OCI-LY3 (cell line): ENCODE measurements around the gene CHID1.

ENCODE experiments used
- EZH2phosphoT487 ChIP-seq: fragments of 200-600 bp; shearing (Covaris generic); IDR thresholded peaks from 2 replicates; pipeline ENCODE4 v1.6.1; 2018; ENCODE audit warnings: antibody characterized with exemption, mixed run types, low read depth
- TF ChIP-seq, protein P1 (sequence below): fragments of 200-600, 300-600 bp; sonication (generic); IDR thresholded peaks from 2 replicates; pipeline ENCODE4 v1.5.1; 2014; ENCODE audit warnings: antibody characterized with exemption, low read length, low read depth

DNA sequence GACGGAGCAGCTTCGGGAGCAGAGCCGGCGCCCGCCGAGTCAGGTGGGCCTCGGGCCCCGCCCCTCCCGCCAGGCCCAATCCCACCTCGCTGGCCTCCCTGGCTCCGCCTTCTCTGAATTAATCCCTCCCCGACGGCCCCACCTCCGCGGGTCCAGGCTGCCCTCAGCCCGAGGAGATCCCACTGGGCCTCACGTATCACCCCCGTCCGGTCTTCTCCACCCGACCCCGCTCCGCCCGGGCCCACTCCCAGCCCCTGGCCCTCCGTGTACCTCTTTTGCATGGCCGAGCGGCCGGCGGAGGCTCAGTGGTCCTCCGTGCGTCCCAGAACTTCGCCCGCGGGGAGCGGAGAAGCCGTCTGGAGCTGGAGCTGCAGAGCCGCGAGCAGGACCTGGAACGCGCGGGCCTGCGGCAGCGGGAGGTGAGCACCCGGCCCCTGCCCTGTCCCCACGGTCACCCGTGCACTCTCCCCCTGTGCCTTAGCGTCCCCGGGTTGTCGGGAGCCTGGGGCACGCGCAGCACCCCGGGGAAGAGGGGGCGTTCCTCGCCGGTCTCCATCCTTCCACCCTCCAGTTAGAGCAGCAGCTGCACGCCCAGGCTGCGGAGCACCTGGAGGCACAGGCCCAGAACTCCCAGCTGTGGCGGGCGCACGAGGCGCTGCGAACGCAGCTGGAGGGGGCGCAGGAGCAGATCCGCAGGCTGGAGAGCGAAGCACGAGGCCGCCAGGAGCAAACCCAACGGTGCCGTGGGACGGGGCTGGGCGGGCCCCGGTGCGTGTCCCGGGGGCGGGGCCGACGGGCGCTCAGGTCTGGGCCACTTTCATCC is 80.1 kb downstream of the CHID1 start:
- TF ChIP-seq, protein P1, sequence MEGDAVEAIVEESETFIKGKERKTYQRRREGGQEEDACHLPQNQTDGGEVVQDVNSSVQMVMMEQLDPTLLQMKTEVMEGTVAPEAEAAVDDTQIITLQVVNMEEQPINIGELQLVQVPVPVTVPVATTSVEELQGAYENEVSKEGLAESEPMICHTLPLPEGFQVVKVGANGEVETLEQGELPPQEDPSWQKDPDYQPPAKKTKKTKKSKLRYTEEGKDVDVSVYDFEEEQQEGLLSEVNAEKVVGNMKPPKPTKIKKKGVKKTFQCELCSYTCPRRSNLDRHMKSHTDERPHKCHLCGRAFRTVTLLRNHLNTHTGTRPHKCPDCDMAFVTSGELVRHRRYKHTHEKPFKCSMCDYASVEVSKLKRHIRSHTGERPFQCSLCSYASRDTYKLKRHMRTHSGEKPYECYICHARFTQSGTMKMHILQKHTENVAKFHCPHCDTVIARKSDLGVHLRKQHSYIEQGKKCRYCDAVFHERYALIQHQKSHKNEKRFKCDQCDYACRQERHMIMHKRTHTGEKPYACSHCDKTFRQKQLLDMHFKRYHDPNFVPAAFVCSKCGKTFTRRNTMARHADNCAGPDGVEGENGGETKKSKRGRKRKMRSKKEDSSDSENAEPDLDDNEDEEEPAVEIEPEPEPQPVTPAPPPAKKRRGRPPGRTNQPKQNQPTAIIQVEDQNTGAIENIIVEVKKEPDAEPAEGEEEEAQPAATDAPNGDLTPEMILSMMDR: no peak
- no peak for TF ChIP-seq EZH2phosphoT487
